GM18868 (cell line): ENCODE data around the gene ROCK2.

Experiments used
- ATAC-seq: cut with Tn5 transposase; IDR thresholded peaks from one replicate; pipeline ENCODE4 v1.9.1; 2021; ENCODE audit warnings: mild to moderate bottlenecking, moderate library complexity; ENCODE audit not compliant: unreplicated experiment

ROCK2 gene

GRCh38 chr2:11367170-11367730, 22.8 kb upstream of the ROCK2 start:
- no peak for ATAC-seq

GRCh38 chr2:11366326-11366741, 21.9 kb upstream of the ROCK2 start:
- ATAC-seq, result no peak

- ATAC-seq, result no peak
Observed at GRCh38 chr2:11365096-11365879, 20.9 kb upstream of the ROCK2 start.

GRCh38 chr2:11364565-11364887, 20.1 kb upstream of the ROCK2 start:
- ATAC-seq, result no peak

- no peak for ATAC-seq
Observed at GRCh38 chr2:11363868-11364564, 19.6 kb upstream of the ROCK2 start.

GRCh38 chr2:11359865-11360264, 15.4 kb upstream of the ROCK2 start:
- ATAC-seq, result no peak

GRCh38 chr2:11357428-11357972, 13.1 kb upstream of the ROCK2 start:
- no peak for ATAC-seq

GRCh38 chr2:11356764-11357163, 12.3 kb upstream of the ROCK2 start:
- ATAC-seq, result no peak

GRCh38 chr2:11355194-11356053, 11.0 kb upstream of the ROCK2 start:
- ATAC-seq, result no peak

- ATAC-seq, result no peak
Observed at GRCh38 chr2:11354363-11355154, 10.1 kb upstream of the ROCK2 start.

GRCh38 chr2:11352781-11353537, 8.5 kb upstream of the ROCK2 start:
- no peak for ATAC-seq

- ATAC-seq, result no peak
Observed at GRCh38 chr2:11348209-11348749, 3.8 kb upstream of the ROCK2 start.

- ATAC-seq, result no peak
Observed at GRCh38 chr2:11347403-11347959, 3.0 kb upstream of the ROCK2 start.

GRCh38 chr2:11346023-11346482, 1.6 kb upstream of the ROCK2 start:
- ATAC-seq, result no peak

- peak; percentile 29 for ATAC-seq
Observed at GRCh38 chr2:11344956-11345677, 681 bp upstream of the ROCK2 start.

GRCh38 chr2:11343650-11344341, 640 bp downstream of the ROCK2 start:
- peak; percentile 29 for ATAC-seq

- peak; percentile 26 for ATAC-seq
Observed at GRCh38 chr2:11343368-11343649, 1.1 kb downstream of the ROCK2 start.
